GM12872 (cell line): ENCODE data around the gene EIF4G1.

ENCODE experiments used
- TF ChIP-seq, protein P1 (sequence below): IDR thresholded peaks from 3 replicates; pipeline ENCODE4 v1.5.1; 2011; ENCODE audit warnings: low read depth, mild to moderate bottlenecking, low read length, moderate library complexity; ENCODE audit not compliant: insufficient read depth

Gene EIF4G1

DNA sequence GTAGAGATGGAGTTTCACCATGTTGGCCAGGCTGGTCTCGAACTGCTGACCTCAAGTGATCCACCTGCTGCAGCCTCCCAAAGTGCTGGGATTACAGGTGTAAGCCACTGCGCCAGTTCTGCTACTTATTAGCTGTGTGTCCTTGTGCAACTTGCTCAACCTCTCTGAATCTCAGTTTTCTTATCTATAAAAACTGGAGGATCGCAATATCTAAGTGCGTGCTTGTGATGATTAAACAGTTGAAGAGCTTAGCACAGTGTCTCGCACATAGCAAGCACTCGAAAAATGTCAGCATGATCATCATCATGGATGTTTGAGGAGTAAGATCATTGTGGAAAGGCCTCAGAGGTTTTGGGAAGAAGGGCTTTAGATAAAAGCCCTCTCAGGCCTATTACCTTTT lies 36.2 kb downstream of the EIF4G1 start:
- TF ChIP-seq, protein P1, sequence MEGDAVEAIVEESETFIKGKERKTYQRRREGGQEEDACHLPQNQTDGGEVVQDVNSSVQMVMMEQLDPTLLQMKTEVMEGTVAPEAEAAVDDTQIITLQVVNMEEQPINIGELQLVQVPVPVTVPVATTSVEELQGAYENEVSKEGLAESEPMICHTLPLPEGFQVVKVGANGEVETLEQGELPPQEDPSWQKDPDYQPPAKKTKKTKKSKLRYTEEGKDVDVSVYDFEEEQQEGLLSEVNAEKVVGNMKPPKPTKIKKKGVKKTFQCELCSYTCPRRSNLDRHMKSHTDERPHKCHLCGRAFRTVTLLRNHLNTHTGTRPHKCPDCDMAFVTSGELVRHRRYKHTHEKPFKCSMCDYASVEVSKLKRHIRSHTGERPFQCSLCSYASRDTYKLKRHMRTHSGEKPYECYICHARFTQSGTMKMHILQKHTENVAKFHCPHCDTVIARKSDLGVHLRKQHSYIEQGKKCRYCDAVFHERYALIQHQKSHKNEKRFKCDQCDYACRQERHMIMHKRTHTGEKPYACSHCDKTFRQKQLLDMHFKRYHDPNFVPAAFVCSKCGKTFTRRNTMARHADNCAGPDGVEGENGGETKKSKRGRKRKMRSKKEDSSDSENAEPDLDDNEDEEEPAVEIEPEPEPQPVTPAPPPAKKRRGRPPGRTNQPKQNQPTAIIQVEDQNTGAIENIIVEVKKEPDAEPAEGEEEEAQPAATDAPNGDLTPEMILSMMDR = no peak

DNA sequence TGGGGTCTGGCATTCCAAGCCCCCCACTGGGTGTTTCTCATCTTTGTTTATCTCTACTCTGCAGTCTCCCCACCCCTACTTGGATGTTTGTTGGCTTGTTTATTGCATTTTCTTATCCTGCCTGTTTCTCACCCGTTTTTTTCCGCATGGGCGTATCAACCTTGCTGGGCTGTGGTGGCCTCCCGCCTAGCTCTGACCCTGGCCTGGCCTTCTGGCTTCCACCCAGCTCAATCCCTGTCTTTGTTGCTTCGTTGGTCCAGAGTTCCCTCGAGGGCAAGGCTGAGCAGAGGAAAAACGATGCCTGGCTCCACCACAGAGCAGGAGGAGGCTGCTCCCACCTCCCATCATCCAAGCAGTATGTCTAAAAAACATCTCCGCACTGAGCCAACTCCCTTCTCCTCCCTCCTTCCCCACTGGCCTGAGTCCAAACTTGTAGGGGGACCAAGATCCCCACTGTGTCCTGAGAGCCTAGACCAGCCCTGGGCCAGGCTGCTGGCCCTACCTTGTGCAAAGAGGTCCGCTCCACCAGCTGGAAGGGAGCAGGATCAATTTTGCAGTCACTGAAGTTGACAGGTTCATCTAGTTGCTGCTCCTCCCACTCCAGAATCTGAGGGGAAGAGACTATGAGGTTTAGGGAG lies 37.2 kb downstream of the EIF4G1 start:
- TF ChIP-seq, protein P1 = no peak

DNA sequence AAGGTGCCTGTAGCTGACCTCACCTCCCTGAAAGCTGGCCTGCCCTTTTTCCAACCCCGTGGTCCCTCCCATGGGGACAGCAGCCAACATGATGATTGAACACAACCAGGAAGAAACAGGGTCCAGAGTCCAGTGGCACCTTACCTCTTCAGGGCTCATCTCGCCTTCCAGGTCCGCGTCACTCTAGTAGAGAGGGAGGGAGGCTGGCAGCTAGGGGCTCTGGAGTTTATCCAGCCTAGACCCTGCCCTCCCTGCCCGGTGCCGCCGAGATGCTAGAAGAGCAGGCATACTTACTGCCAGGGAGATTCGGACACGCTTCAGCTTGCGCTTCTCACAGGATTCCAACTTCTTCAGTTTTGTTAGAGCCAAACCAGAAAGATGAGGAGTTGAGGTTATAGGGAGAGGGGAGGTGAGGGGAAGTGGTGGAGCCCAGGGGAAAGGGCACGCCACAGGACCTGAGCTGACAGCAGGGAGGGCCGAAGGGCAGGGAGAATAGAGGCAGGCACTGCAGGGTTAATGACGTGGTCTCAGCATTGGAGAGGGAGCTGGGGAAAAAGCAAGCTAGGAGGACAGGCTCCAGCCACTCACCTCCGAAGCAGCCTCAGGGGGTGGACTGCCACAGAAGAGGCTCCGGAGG lies 37.9 kb downstream of the EIF4G1 start:
- TF ChIP-seq, protein P1 = no peak

DNA sequence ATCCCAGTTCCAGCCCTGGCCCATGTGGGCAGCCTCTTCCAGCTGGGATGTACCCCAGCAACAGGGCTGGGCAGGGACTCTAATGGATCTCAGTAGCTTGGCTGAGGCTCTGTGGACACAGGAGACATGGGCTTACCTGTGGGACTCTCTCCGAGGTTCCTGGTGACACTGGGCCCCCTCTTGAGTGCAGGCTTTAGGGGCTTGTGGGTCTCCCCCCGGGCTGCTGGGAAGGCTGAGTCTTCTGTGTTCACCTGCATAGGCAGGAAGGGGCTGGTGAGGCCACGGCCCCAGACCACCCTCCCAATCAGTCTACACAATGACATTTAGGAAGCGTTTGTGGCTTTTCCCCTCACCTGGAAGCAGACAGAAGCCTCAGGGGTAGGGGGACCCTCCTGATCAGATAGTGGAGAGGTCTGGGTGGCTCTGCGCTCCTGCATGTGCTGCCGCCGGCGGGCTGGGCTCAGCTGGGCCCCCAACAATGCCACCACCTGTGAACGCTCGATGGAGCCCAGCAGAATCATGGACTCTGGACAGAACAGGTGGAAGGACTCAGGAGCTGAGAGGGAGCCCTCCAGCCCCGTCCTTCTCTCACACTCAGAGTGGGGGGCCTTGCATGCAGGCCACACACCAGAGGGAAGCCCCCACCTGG lies 38.6 kb downstream of the EIF4G1 start:
- TF ChIP-seq, protein P1 = no peak

DNA sequence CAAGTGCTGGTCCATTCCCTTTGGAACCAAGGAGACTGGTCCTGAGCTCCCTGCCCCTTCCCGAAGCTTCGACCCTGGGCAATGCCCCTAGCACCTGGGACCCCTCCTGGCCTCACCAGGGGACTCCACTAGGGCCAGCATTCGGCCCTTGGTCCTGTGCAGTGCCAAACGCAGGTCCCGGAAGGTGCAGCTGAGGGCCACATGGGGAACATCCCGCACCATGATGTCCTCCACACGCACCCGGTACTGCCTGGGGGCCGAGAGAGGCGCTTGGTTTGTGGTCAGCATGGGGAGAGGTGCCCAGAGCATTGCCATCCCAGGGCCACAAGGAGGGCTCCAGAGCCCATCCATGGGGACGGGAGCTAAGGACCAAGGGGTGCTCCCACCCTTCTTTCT lies 39.1 kb downstream of the EIF4G1 start:
- TF ChIP-seq, protein P1 = no peak

DNA sequence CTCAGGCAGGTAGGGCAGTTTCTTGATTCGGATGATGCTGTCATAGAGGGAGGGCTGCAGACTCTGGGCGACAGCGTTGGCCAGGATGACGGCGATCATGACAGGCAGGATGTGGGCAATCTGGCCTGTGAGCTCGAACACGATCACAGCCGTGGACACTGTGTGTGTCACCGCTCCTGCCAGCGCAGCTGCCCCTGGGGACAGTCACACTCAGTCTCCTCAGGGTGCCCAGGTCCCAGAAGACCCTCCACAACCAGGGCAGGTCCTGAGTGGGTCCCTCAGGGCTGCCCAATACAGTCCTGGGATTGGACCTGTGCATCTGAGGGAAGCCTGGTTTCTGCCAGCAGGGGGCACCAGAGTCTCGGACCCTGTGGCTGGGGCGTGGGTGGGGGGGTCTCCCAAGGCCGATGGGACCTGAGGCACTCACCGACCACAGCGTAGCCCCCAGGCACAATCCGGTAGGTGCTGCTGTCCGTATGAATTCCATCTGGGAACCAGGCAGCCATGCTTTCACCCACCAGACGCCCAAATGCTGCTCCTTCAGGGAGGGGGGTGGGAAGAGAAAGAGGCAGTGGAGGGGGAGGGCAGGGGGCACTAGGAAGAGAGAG lies 39.8 kb downstream of the EIF4G1 start:
- TF ChIP-seq, protein P1 = peak; percentile 88

DNA sequence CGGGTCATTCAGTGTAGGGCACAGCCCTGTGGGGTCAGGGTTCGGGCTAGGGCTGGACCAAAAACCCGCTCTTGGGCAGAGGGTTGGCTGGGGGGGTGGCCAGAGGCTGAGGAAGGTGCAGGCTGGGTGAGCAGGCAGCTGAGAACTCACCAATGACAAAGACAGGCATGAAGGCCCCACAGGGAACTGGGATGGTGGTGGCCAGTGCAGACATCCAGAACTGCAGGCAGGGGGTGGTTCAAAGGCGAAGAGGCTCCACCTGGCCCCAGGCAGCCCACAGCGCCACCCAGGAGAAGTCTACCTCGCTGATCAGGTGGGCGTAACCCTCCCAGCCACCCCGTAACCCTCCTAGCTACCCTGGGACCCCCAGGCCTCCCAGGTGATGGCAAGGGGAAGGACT lies 40.3 kb downstream of the EIF4G1 start:
- TF ChIP-seq, protein P1 = no peak
